AG09309 (cell line): ENCODE measurements around the gene RADX.
A peak's percentile ranks its signal among the peaks of the same experiment; 100 is the strongest.

ENCODE experiments used
- DNase-seq: peaks from one replicate; pipeline ENCODE4 v3.0.0-alpha.2; 2010; ENCODE audit warnings: low read depth
- H3K4me3 ChIP-seq: 2 replicates; pipeline ENCODE4 v1.5.1; 2011; ENCODE audit warnings: mild to moderate bottlenecking, low read depth, low read length, moderate library complexity; ENCODE audit not compliant: control insufficient read depth
- TF ChIP-seq, protein P1 (sequence below): IDR thresholded peaks from 2 replicates; pipeline ENCODE4 v1.5.1; 2011; ENCODE audit warnings: mild to moderate bottlenecking, low read depth, low read length, inconsistent platforms; ENCODE audit not compliant: insufficient read depth, control insufficient read depth; ENCODE audit errors: missing control alignments

RADX gene

DNA sequence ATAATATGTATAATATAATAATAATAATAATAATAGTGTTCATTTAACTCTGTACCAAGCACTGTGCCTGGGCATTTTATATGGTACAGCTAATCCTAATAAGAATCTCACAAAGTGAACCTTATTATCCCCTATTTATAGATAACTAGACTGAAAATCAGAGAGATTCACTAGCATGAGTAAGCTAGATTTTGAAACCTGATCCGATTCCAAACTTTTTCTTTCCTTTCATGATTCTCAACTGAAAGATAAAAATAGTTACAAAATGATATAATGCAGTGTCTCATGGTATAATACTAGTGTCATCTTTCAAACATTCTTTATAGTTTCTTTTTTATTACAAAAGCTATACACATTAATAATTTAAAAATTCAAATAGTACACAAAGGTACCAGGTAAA, 58.9 kb downstream of the RADX start:
- H3K4me3 ChIP-seq, result no peak overlapping the region
- DNase-seq, result no peak

DNA sequence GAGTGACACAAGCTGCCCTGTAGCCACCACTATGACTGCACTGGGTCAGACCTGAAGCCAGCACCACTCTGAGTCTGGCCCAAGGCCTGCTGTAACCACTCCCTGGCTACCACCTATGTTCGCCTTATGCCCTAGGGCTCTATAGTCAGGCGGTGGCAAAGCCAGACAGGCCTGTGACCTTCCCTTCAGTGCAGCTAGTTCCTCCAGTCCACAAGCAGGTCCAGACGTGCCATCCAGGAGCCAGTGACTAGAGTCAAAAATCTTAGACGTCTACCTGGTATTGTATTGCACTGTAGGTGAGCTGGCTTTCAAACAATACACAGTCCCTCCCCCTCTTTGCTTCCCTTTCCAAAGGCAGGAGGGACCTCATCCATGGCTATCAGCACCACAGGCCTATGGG, 60.7 kb downstream of the RADX start:
- TF ChIP-seq, protein P1, sequence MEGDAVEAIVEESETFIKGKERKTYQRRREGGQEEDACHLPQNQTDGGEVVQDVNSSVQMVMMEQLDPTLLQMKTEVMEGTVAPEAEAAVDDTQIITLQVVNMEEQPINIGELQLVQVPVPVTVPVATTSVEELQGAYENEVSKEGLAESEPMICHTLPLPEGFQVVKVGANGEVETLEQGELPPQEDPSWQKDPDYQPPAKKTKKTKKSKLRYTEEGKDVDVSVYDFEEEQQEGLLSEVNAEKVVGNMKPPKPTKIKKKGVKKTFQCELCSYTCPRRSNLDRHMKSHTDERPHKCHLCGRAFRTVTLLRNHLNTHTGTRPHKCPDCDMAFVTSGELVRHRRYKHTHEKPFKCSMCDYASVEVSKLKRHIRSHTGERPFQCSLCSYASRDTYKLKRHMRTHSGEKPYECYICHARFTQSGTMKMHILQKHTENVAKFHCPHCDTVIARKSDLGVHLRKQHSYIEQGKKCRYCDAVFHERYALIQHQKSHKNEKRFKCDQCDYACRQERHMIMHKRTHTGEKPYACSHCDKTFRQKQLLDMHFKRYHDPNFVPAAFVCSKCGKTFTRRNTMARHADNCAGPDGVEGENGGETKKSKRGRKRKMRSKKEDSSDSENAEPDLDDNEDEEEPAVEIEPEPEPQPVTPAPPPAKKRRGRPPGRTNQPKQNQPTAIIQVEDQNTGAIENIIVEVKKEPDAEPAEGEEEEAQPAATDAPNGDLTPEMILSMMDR, result no peak
- H3K4me3 ChIP-seq, result no peak overlapping the region
- no peak for DNase-seq

More for the DNA sequence above, 58.9 kb downstream of the RADX start:
- TF ChIP-seq, protein P1, result no peak

GRCh38 chrX:106680716-106681115, 68.9 kb downstream of the RADX start:
- TF ChIP-seq, protein P1, result no peak
- DNase-seq, result no peak
- no peak overlapping the region for H3K4me3 ChIP-seq

- no peak for DNase-seq
- no peak overlapping the region for H3K4me3 ChIP-seq
- TF ChIP-seq, protein P1, result no peak
Observed at GRCh38 chrX:106684207-106684606, 72.4 kb downstream of the RADX start.

DNA sequence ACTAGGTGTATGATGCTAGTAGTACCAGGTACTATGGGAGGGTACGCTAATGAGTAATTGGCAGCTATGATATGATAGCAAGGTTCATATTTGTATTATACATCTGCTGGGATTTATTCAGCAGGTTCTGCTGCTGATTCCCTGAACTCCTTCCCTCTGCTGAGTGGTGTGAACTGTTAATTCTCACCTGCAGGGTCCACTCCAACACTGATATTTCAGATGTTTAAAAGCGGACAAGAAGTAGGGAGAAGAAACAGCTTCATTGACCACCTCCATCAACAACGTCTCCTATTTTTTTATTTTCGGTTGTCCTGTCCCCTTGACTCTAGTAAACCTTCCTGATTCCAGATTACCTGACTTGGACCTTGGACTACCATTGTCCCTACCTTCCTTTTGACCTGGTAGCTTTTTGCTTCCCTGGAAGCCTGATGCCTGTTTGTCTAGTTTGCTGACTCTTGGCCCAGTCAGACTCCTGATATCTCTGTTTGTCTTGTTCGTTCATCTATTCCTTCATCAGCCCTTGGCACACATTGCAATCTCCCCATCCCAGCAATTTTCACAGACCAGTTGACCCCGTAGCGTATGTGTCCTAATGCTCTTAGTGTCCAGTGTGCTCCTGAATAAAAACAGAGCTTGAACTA, 80.8 kb downstream of the RADX start:
- DNase-seq, result no peak
- TF ChIP-seq, protein P1, result no peak
- H3K4me3 ChIP-seq, result no peak overlapping the region

DNA sequence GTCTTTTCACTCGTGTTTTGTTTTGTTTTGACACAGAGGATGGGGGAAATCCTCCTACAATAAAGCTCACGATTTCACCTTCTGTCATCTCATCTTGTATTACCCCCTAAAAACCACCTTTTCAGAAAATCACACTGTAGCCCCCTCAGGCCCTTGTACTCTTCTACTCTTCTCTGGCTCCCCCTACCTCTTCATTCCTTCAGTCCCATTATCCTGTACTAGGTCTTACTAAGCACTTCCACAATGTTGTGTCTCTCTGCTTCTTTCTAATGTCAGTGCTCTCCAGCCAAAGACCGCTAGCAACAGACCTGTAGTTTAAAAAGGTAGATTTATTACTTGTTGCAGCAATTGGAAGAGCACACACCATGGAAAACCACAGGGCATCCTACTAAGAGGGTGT, 84.7 kb downstream of the RADX start:
- H3K4me3 ChIP-seq, result no peak overlapping the region
- TF ChIP-seq, protein P1, result no peak
- DNase-seq, result no peak

- no peak overlapping the region for H3K4me3 ChIP-seq
- peak; percentile 3 for DNase-seq
- TF ChIP-seq, protein P1, result no peak
Observed at GRCh38 chrX:106698693-106699092, 86.9 kb downstream of the RADX start.
